ENCODE data around the gene CCDC192.

Gene CCDC192

GRCh38 chr5:127910307-127910956, 207.2 kb downstream of the CCDC192 start:
- Histone ChIP-seq H2BK120ac (ENCODE audit: low read depth, low read length) (no peak overlapping the region), H3K18ac (ENCODE audit: low read depth in 1 of 2, low read length in 2 of 2) (no peak overlapping the region)

DNA sequence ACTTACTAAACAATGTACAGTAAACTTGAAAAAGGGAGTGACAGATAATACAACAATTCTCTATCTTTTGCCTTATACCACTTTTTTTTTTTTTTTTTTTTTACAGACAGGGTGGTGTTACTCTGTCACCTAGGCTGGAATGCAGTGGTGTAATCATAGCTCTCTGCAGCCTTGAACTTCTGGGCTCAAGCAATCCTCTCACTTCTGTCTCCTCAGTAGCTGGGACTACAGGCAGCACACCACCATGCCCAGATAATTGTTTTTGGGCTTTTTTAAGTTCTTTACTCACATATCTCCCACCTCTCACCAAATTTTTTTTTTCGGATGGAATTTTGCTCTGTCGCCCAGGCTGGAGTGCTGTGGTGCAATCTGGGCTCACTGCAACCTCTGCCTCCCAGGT, 208.4 kb downstream of the CCDC192 start:
- Histone ChIP-seq H2AFZ (ENCODE audit: low read depth, low read length) (no peak overlapping the region), H3K36me3 (ENCODE audit: control insufficient read depth in 1 of 2, insufficient read depth in 2 of 2, low read depth in 1 of 2, low read length in 2 of 2) (no peaks in the 10 kb centered on the region)

More at GRCh38 chr5:127910307-127910956, 207.2 kb downstream of the CCDC192 start:
- no peak overlapping the region for H2AFZ ChIP-seq (ENCODE audit: low read depth, low read length)
- H3K4me2 ChIP-seq (ENCODE audit: low read length, poor library complexity, severe bottlenecking): no peak overlapping the region
- H3K4ac ChIP-seq (ENCODE audit: low read depth in 1 of 2, low read length in 2 of 2): no peak overlapping the region
- H3K27me3 ChIP-seq (ENCODE audit: control insufficient read depth in 1 of 2, insufficient read depth in 1 of 2, low read length in 2 of 2): no peaks in the 10 kb centered on the region
- WGBS: 57% methylated on average over 1 of the region's 2 CpGs
- no peak overlapping the region for H2AK5ac ChIP-seq (ENCODE audit: low read length, severe bottlenecking)
- H3K4me1 ChIP-seq (ENCODE audit: control insufficient read depth, insufficient read depth, low read depth, low read length): no peaks in the 10 kb centered on the region
- no peak for DNase-seq
- no peak overlapping the region for H3K14ac ChIP-seq (ENCODE audit: low read length in 2 of 2)
- no peak overlapping the region for H2BK15ac ChIP-seq (ENCODE audit: low read depth, poor library complexity, severe bottlenecking)
- H3K79me1 ChIP-seq (replicated peaks; ENCODE audit: low read length, poor library complexity, severe bottlenecking): no peaks in the 10 kb centered on the region
- no peak overlapping the region for H2BK5ac ChIP-seq (ENCODE audit: low read depth, low read length, poor library complexity, severe bottlenecking)
- no peak overlapping the region for H3K23ac ChIP-seq (ENCODE audit: low read length in 2 of 2)
- H3K36me3 ChIP-seq (ENCODE audit: control insufficient read depth in 1 of 2, insufficient read depth in 2 of 2, low read depth in 1 of 2, low read length in 2 of 2): no peaks in the 10 kb centered on the region
- H3K9ac ChIP-seq (ENCODE audit: low read length): no peak overlapping the region
- H3K9me3 ChIP-seq (ENCODE audit: control insufficient read depth, low read length): no peaks in the 10 kb centered on the region
- H3K27ac ChIP-seq (ENCODE audit: low read length, poor library complexity, severe bottlenecking): no peak overlapping the region
- H2BK12ac ChIP-seq (ENCODE audit: low read length in 2 of 2): no peak overlapping the region
- H4K91ac ChIP-seq (ENCODE audit: low read length): no peak overlapping the region
- H3K4me3 ChIP-seq (ENCODE audit: insufficient read depth in 1 of 2, low read depth in 1 of 2, low read length in 2 of 2): no peak overlapping the region
- H4K8ac ChIP-seq (ENCODE audit: low read length): no peak overlapping the region

DNA sequence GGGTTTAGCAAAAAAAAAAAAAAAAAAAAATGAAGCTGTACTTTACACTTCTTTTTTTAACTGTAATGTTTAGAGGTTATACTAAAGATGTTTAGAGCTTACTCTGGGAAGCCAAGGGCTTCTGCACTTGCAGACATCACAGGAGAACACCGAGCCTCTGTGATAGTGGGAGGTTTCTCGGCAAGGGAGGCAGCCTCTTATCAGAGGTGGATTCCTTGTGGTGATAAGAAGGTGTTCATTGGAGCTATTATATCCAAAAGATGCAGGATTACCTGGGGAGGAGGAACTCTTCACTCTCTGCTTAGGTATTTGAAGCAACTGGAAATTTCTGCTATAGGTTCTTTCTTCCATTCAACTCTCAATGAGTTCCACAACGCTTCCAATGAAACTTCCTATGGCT, 209.2 kb downstream of the CCDC192 start:
- H4K91ac ChIP-seq (ENCODE audit: low read length): no peak overlapping the region
- no peak overlapping the region for H3K9ac ChIP-seq (ENCODE audit: low read length)
- no peak overlapping the region for H3K23ac ChIP-seq (ENCODE audit: low read length in 2 of 2)
- no peak overlapping the region for H2BK15ac ChIP-seq (ENCODE audit: low read depth, poor library complexity, severe bottlenecking)
- H2AK5ac ChIP-seq (ENCODE audit: low read length, severe bottlenecking): no peak overlapping the region
- no peaks in the 10 kb centered on the region for H3K36me3 ChIP-seq (ENCODE audit: control insufficient read depth in 1 of 2, insufficient read depth in 2 of 2, low read depth in 1 of 2, low read length in 2 of 2)
- H3K27me3 ChIP-seq (ENCODE audit: control insufficient read depth in 1 of 2, insufficient read depth in 1 of 2, low read length in 2 of 2): no peaks in the 10 kb centered on the region
- no peak overlapping the region for H3K4ac ChIP-seq (ENCODE audit: low read depth in 1 of 2, low read length in 2 of 2)
- no peak overlapping the region for H3K27ac ChIP-seq (ENCODE audit: low read length, poor library complexity, severe bottlenecking)
- H3K4me1 ChIP-seq (ENCODE audit: control insufficient read depth, insufficient read depth, low read depth, low read length): no peaks in the 10 kb centered on the region
- H2BK5ac ChIP-seq (ENCODE audit: low read depth, low read length, poor library complexity, severe bottlenecking): no peak overlapping the region
- no peak overlapping the region for H3K4me2 ChIP-seq (ENCODE audit: low read length, poor library complexity, severe bottlenecking)
- no peaks in the 10 kb centered on the region for H3K9me3 ChIP-seq (ENCODE audit: control insufficient read depth, low read length)
- 89% methylated on average over 3 of the region's 3 CpGs for WGBS
- no peak overlapping the region for H3K18ac ChIP-seq (ENCODE audit: low read depth in 1 of 2, low read length in 2 of 2)
- H2BK120ac ChIP-seq (ENCODE audit: low read depth, low read length): no peak overlapping the region
- no peak overlapping the region for H2AFZ ChIP-seq (ENCODE audit: low read depth, low read length)
- H3K14ac ChIP-seq (ENCODE audit: low read length in 2 of 2): no peak overlapping the region
- H4K8ac ChIP-seq (ENCODE audit: low read length): no peak overlapping the region
- no peak for DNase-seq
- no peaks in the 10 kb centered on the region for H3K79me1 ChIP-seq (replicated peaks; ENCODE audit: low read length, poor library complexity, severe bottlenecking)
- no peak overlapping the region for H3K4me3 ChIP-seq (ENCODE audit: insufficient read depth in 1 of 2, low read depth in 1 of 2, low read length in 2 of 2)
- no peak overlapping the region for H2BK12ac ChIP-seq (ENCODE audit: low read length in 2 of 2)

More for the DNA sequence above, 208.4 kb downstream of the CCDC192 start:
- Histone ChIP-seq H2BK12ac (ENCODE audit: low read length in 2 of 2) (no peak overlapping the region), H3K4me1 (ENCODE audit: control insufficient read depth, insufficient read depth, low read depth, low read length) (no peaks in the 10 kb centered on the region), H3K9ac (ENCODE audit: low read length) (no peak overlapping the region), H3K4ac (ENCODE audit: low read depth in 1 of 2, low read length in 2 of 2) (no peak overlapping the region), H3K4me3 (ENCODE audit: insufficient read depth in 1 of 2, low read depth in 1 of 2, low read length in 2 of 2) (no peak overlapping the region), H3K9me3 (ENCODE audit: control insufficient read depth, low read length) (no peaks in the 10 kb centered on the region), H4K8ac (ENCODE audit: low read length) (no peak overlapping the region), H2BK120ac (ENCODE audit: low read depth, low read length) (no peak overlapping the region), H3K27me3 (ENCODE audit: control insufficient read depth in 1 of 2, insufficient read depth in 1 of 2, low read length in 2 of 2) (no peaks in the 10 kb centered on the region), H3K79me1 (replicated peaks; ENCODE audit: low read length, poor library complexity, severe bottlenecking) (no peaks in the 10 kb centered on the region), H3K23ac (ENCODE audit: low read length in 2 of 2) (no peak overlapping the region), H2BK5ac (ENCODE audit: low read depth, low read length, poor library complexity, severe bottlenecking) (no peak overlapping the region), H2AK5ac (ENCODE audit: low read length, severe bottlenecking) (no peak overlapping the region), H3K27ac (ENCODE audit: low read length, poor library complexity, severe bottlenecking) (no peak overlapping the region), H3K18ac (ENCODE audit: low read depth in 1 of 2, low read length in 2 of 2) (no peak overlapping the region), H4K91ac (ENCODE audit: low read length) (no peak overlapping the region), H3K4me2 (ENCODE audit: low read length, poor library complexity, severe bottlenecking) (no peak overlapping the region), H3K14ac (ENCODE audit: low read length in 2 of 2) (no peak overlapping the region), H2BK15ac (ENCODE audit: low read depth, poor library complexity, severe bottlenecking) (no peak overlapping the region)
- DNase-seq: no peak
- 91% methylated on average over 2 of the region's 2 CpGs for WGBS

- Histone ChIP-seq H3K9ac (ENCODE audit: low read length) (no peak overlapping the region), H3K27ac (ENCODE audit: low read length, poor library complexity, severe bottlenecking) (no peak overlapping the region)
- WGBS: 93% methylated on average over 3 of the region's 3 CpGs
Measured at GRCh38 chr5:127916885-127917573, 213.8 kb downstream of the CCDC192 start.

More at GRCh38 chr5:127916885-127917573, 213.8 kb downstream of the CCDC192 start:
- peak overlapping the region; percentile 72 for H4K8ac ChIP-seq (ENCODE audit: low read length)
- H3K79me1 ChIP-seq (replicated peaks; ENCODE audit: low read length, poor library complexity, severe bottlenecking): no peaks in the 10 kb centered on the region
- H3K9me3 ChIP-seq (ENCODE audit: control insufficient read depth, low read length): no peaks in the 10 kb centered on the region
- no peak overlapping the region for H3K4me3 ChIP-seq (ENCODE audit: insufficient read depth in 1 of 2, low read depth in 1 of 2, low read length in 2 of 2)
- H3K4me2 ChIP-seq (ENCODE audit: low read length, poor library complexity, severe bottlenecking): no peak overlapping the region
- no peak overlapping the region for H2AFZ ChIP-seq (ENCODE audit: low read depth, low read length)
- no peak overlapping the region for H3K23ac ChIP-seq (ENCODE audit: low read length in 2 of 2)
- no peak overlapping the region for H2BK12ac ChIP-seq (ENCODE audit: low read length in 2 of 2)
- H4K91ac ChIP-seq (ENCODE audit: low read length): no peak overlapping the region
- H3K27me3 ChIP-seq (ENCODE audit: control insufficient read depth in 1 of 2, insufficient read depth in 1 of 2, low read length in 2 of 2): no peaks in the 10 kb centered on the region
- peak; percentile 10 for DNase-seq
- H3K4me1 ChIP-seq (ENCODE audit: control insufficient read depth, insufficient read depth, low read depth, low read length): no peaks in the 10 kb centered on the region
- no peak overlapping the region for H2AK5ac ChIP-seq (ENCODE audit: low read length, severe bottlenecking)
- no peak overlapping the region for H3K18ac ChIP-seq (ENCODE audit: low read depth in 1 of 2, low read length in 2 of 2)
- H2BK15ac ChIP-seq (ENCODE audit: low read depth, poor library complexity, severe bottlenecking): no peak overlapping the region
- no peaks in the 10 kb centered on the region for H3K36me3 ChIP-seq (ENCODE audit: control insufficient read depth in 1 of 2, insufficient read depth in 2 of 2, low read depth in 1 of 2, low read length in 2 of 2)
- no peak overlapping the region for H3K14ac ChIP-seq (ENCODE audit: low read length in 2 of 2)
- no peak overlapping the region for H3K4ac ChIP-seq (ENCODE audit: low read depth in 1 of 2, low read length in 2 of 2)
- no peak overlapping the region for H2BK120ac ChIP-seq (ENCODE audit: low read depth, low read length)
- no peak overlapping the region for H2BK5ac ChIP-seq (ENCODE audit: low read depth, low read length, poor library complexity, severe bottlenecking)

All from mesenchymal stem cell (in vitro differentiated cells and primary cell).